ENCODE measurements around the gene DMRTC2.

GRCh38 chr19:41813911-41814310 is 30.9 kb upstream of the DMRTC2 start:
- TF ChIP-seq CTCF (conservative IDR thresholded peaks at IDR 0.05): no peak
- no peak for TF ChIP-seq EZH2 (IDR thresholded peaks at IDR 0.05; ENCODE audit: low read depth)

Data from PC-9 (cell line).